Posterior vena cava (tissue), 2 donors: ENCODE measurements around the gene PLXNA1. TPM values are rescaled to one million over a fixed set of nuclear protein-coding genes. Genes with fewer than 3 reads are reported as not detected.

Source experiments
- DNase-seq: peaks from one replicate; pipeline ENCODE4 v3.0.0-alpha.2; 2020; ENCODE audit warnings: low spot score
- intact Hi-C, 2 donors: fragments of 100-400 bp; cut with DNase I; formaldehyde crosslinking; loops; one replicate each; pipeline versions ENCODE4 v1.14.1 to v1.14.2; 2022 to 2023
- total RNA-seq, 2 donors: library from RNA; stranded (reverse); fragmentation: NEBNext Ultra II Directional; extraction: Animal tissue kit (Norgen Biotek cat#: 25700); gene quantifications; one replicate each; pipeline ENCODE4 v1.2.1, GENCODE V29; 2021
- donor health status: DM: yes; HTN: yes; CAD: no.
- donor health status: DM: yes; HTN: yes; CAD: no.

PLXNA1 gene
- total RNA-seq, 2 donors from 2014 or later = 31.7 to 38.5 TPM

- intact Hi-C loops = no loop called here
- no peak for DNase-seq
These were observed 26.6 kb downstream of the PLXNA1 start for GRCh38 chr3:127009531-127009930.

GRCh38 chr3:127011270-127011992 is 28.5 kb downstream of the PLXNA1 start:
- intact Hi-C loops = no loop called here

GRCh38 chr3:127012091-127012490 is 29.2 kb downstream of the PLXNA1 start:
- no peak for DNase-seq
- intact Hi-C loops = no loop called here

More at GRCh38 chr3:127011270-127011992, 28.5 kb downstream of the PLXNA1 start:
- DNase-seq = no peak

DNA sequence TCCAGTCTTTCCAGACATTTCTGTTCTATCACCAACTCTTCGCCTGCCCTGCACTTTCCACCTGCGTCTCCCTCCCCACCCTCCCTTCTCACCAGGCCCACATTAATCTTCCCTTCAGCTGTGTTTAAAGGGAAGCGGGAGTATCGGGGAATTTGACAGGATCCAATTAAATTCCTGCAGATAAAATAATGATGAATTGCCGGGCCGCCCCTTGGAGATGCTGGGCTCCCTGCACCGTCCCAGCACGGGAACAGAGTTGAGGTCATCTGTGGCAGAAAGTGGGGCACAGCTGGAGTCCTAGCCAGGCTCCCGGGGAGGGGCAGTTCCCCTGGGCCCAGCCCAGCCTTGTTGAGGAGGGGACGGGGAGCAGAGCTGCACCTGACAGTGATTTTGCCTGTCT is 30.3 kb downstream of the PLXNA1 start:
- intact Hi-C loops = no loop called here
- no peak for DNase-seq

GRCh38 chr3:127013758-127014535 is 31.0 kb downstream of the PLXNA1 start:
- DNase-seq = no peak
- intact Hi-C loops = no loop called here

- intact Hi-C loops = no loop called here
- DNase-seq = no peak
These were observed 31.8 kb downstream of the PLXNA1 start for GRCh38 chr3:127014536-127015281.

- DNase-seq = no peak
- intact Hi-C loops = no loop called here
These were observed 32.5 kb downstream of the PLXNA1 start for GRCh38 chr3:127015282-127016042.

GRCh38 chr3:127016043-127016343 is 33.1 kb downstream of the PLXNA1 start:
- intact Hi-C loops = no loop called here

GRCh38 chr3:127016461-127016860 is 33.5 kb downstream of the PLXNA1 start:
- intact Hi-C loops = no loop called here
- no peak for DNase-seq

More at GRCh38 chr3:127016043-127016343, 33.1 kb downstream of the PLXNA1 start:
- DNase-seq = no peak

DNA sequence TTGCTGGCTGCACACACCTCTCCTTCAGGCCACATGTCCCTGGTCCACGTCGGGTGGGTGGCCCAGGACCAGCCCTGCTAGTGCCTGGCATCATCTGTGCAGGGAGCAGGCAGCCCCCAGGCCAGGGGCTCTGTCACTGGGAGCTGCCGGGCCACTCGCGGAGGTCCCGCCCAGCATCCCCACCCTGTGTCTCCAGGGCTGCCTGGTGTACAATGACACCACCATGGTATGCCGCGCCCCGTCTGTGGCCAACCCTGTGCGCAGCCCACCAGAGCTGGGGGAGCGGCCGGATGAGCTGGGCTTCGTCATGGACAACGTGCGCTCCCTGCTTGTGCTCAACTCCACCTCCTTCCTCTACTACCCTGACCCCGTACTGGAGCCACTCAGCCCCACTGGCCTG is 34.3 kb downstream of the PLXNA1 start:
- intact Hi-C loops = no loop called here

DNA sequence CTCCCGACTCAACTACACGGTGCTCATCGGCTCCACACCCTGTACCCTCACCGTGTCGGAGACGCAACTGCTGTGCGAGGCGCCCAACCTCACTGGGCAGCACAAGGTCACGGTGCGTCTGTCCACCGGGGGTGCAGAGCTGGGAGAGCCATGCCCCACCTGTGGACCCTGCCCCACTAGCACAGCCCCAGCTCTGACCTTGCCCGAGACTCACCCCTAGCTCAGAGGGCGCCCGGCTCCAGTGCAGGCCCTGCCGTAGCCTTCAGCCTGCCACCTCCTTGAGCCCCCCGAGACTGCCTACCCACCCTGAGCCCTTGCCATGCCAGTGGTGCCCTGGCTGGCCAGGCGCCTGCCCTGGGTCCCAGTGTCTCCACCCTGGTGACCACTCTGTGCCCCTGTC is 34.9 kb downstream of the PLXNA1 start:
- intact Hi-C loops = no loop called here

More for the DNA sequence above, 34.3 kb downstream of the PLXNA1 start:
- no peak for DNase-seq

DNA sequence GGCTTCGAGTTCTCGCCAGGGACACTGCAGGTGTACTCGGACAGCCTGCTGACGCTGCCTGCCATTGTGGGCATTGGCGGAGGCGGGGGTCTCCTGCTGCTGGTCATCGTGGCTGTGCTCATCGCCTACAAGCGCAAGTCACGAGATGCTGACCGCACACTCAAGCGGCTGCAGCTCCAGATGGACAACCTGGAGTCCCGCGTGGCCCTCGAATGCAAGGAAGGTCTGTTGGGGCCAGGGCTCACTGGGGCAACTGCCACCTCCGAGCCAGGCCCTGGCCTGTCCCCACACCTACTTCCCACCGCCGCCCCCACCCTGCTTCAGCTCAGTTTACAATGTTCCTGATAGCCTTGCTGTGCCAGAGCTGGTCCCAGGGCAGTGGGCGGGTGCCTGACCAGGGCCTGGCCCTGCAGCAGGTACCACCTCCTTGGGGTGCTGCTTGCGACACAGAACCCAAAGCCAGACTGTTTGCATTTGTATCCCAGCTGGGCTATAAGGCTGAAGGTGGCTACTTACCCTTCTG is 35.5 kb downstream of the PLXNA1 start:
- no peak for DNase-seq
- intact Hi-C loops = no loop called here

More for the DNA sequence above, 34.9 kb downstream of the PLXNA1 start:
- DNase-seq = no peak

DNA sequence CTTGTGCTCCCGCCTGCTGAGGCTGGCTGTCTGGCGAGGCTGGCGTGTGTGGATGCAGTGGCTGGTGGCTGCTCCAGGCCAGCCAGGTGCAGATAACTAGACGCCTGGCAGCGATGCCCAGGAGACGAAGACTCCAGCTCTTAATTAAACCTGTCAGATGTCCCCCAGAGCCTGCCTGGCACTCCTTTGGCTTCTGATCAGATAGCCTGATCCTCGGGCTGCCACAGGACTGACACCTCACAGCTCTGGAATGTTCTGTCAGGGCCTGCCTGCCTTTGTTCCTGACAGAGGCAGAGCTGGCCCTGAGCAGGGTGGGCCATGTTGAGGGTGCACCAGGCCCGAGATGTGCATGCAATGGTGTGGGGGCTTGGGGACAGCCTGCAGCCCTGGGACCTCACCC is 36.5 kb downstream of the PLXNA1 start:
- intact Hi-C loops = no loop called here
- no peak for DNase-seq

GRCh38 chr3:127020543-127020942 is 37.6 kb downstream of the PLXNA1 start:
- DNase-seq = no peak
- intact Hi-C loops = no loop called here

DNA sequence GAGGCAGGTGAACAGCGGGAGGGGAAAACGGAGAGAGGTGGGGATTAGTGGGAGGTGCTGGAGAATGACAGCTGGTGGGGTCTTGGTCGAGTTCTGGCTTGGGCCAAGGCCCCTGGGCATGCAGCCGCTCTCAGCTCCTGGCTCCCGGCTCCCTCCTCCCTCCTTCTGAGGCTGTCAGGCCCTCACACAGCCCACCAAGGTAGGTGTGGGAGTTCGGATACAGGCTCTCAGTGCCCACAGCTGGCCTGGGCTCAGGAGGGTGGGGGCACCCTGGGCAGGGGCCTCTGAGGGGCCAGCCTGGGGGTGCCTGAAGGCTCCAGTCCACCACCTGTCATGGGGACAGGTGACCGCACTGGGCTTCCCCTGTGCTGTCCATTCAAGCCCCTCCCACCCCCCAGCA is 39.9 kb downstream of the PLXNA1 start:
- DNase-seq = no peak
- intact Hi-C loops = no loop called here

DNA sequence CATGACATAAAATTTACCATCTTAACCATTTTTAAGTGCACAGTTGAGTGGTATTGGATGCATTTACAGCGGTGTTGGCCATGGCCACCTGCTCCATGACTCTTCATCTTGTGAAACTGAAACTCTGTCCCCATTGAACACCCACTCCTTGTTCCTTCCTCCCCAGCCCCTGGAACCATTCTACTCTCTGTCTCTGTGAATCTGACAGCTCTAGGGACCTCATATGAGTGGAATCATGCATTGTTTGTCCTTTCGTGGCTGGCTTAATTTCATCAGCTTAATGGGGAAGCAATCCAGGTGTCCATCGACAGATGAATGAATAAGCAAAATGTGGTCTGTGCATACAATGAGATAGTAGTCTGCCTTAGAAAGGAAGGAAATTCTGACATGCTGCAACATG is 42.5 kb downstream of the PLXNA1 start:
- intact Hi-C loops = no loop called here
- no peak for DNase-seq

DNA sequence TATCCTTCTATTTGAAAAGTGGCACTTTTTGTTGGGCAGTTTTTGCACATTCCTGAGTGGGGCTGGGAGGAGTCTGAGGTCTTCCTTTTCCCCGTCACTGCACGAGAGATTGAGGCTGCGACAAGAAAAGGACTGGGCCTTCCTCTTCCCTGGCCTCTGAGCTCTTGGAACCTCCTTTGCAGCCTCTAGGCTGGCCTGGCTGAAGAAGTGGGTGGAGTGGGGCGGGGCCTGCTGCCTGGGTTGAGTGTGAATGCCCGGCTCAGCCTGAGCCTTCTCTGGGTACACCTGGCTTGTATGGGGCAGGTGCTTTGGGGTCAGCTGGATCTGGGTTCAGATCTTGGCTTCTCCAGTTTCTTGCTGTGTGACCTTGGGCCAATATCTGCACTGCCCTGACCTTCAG is 43.1 kb downstream of the PLXNA1 start:
- DNase-seq = no peak
- intact Hi-C loops = no loop called here

GRCh38 chr3:127026661-127027060 is 43.7 kb downstream of the PLXNA1 start:
- no peak for DNase-seq
- intact Hi-C loops = no loop called here

- DNase-seq = no peak
- intact Hi-C loops = no loop called here
These were observed 44.3 kb downstream of the PLXNA1 start for GRCh38 chr3:127027061-127027735.
